C1 segment of cervical spinal cord (tissue), 14 donors: ENCODE data around the gene WNT11.

Experiments
- DNase-seq, 14 donors: peaks; one replicate each; lab custom pipeline; 2025; lab: John Stamatoyannopoulos, UW

WNT11 gene

GRCh38 chr11:76206327-76207081 lies at the start of gene WNT11:
Gene WNT11 (minus strand): TSS chr11:76206502. CDS start chr11:76206407, 95 bp downstream.
- no peak for DNase-seq

- DNase-seq, result no peak
Observed at GRCh38 chr11:76253416-76253815, 47.1 kb upstream of the WNT11 start.

GRCh38 chr11:76252631-76253070 lies 46.3 kb upstream of the WNT11 start:
- DNase-seq, result no peak

GRCh38 chr11:76251576-76251975 lies 45.3 kb upstream of the WNT11 start:
- DNase-seq, result no peak

GRCh38 chr11:76251226-76251575 lies 44.9 kb upstream of the WNT11 start:
- DNase-seq, result no peak

- DNase-seq, result no peak
Observed at GRCh38 chr11:76250520-76251225, 44.4 kb upstream of the WNT11 start.

- DNase-seq, result no peak
Observed at GRCh38 chr11:76249195-76249741, 43.0 kb upstream of the WNT11 start.

- no peak for DNase-seq
Observed at GRCh38 chr11:76248210-76248609, 41.9 kb upstream of the WNT11 start.

- no peak for DNase-seq
Observed at GRCh38 chr11:76247091-76247490, 40.8 kb upstream of the WNT11 start.

GRCh38 chr11:76246271-76246933 lies 40.1 kb upstream of the WNT11 start:
- DNase-seq, result no peak

GRCh38 chr11:76245720-76246119 lies 39.4 kb upstream of the WNT11 start:
- DNase-seq, result no peak

GRCh38 chr11:76244316-76244851 lies 38.1 kb upstream of the WNT11 start:
- no peak for DNase-seq

GRCh38 chr11:76243957-76244285 lies 37.6 kb upstream of the WNT11 start:
- no peak for DNase-seq

GRCh38 chr11:76243193-76243956 lies 37.1 kb upstream of the WNT11 start:
- no peak for DNase-seq

- DNase-seq, result no peak
Observed at GRCh38 chr11:76242004-76242779, 35.9 kb upstream of the WNT11 start.

GRCh38 chr11:76241243-76242000 lies 35.1 kb upstream of the WNT11 start:
- DNase-seq, result no peak

GRCh38 chr11:76240666-76241065 lies 34.4 kb upstream of the WNT11 start:
- DNase-seq, result no peak

GRCh38 chr11:76240161-76240540 lies 33.8 kb upstream of the WNT11 start:
- no peak for DNase-seq

GRCh38 chr11:76239483-76240160 lies 33.3 kb upstream of the WNT11 start:
- no peak for DNase-seq
